ENCODE results near the gene CDH13.

- TF ChIP-seq RFX5 (IDR thresholded peaks at IDR 0.05) (no peak), HDAC2 (IDR thresholded peaks at IDR 0.05) (no peak), ESRRA (IDR thresholded peaks at IDR 0.05; ENCODE audit: borderline replicate concordance, low read length) (no peak), POLR2A (IDR thresholded peaks at IDR 0.05; ENCODE audit: low read length) (no peak), ELK1 (IDR thresholded peaks at IDR 0.05; ENCODE audit: low read depth, low read length) (no peak), USF2 (IDR thresholded peaks at IDR 0.05) (no peak), CTCF (IDR thresholded peaks at IDR 0.05) (no peak), JUN (IDR thresholded peaks at IDR 0.05) (no peak), PHF8 (IDR thresholded peaks at IDR 0.05; ENCODE audit: borderline replicate concordance, low read depth) (no peak), BHLHE40 (IDR thresholded peaks at IDR 0.05; ENCODE audit: low read depth, low read length) (no peak)
Observed at GRCh38 chr16:82601989-82602640, 24.7 kb upstream of the CDH13 start.
